Measurements from ENCODE around the gene PSMC3.

Gene PSMC3

DNA sequence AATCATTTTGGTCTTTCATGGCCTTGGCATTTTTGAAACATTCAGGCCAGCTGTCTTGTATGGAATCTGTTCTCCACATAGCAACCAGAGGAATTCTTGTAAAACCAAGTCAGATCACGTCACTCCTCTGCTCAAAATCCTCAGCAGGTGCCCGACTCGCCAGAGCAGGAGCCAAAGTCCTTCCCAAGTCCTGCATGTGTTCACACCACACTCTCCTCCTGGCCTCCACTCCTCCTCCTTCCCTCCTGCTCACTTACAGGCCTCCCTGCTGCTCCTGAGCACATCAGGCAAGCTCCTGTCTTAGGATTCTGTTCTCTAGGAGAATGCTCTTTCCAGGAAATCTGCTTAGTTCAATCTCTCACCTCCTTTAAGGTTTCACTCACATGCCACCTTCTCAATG is 6.9 kb upstream of the PSMC3 start:
- no peak overlapping the region for H3K4me3 ChIP-seq (ENCODE audit: low read depth, low read length)
- in situ Hi-C loops (cut with HindIII; ENCODE audit: low sequenced_read_pairs): no loop called here
- TF ChIP-seq, protein P1, sequence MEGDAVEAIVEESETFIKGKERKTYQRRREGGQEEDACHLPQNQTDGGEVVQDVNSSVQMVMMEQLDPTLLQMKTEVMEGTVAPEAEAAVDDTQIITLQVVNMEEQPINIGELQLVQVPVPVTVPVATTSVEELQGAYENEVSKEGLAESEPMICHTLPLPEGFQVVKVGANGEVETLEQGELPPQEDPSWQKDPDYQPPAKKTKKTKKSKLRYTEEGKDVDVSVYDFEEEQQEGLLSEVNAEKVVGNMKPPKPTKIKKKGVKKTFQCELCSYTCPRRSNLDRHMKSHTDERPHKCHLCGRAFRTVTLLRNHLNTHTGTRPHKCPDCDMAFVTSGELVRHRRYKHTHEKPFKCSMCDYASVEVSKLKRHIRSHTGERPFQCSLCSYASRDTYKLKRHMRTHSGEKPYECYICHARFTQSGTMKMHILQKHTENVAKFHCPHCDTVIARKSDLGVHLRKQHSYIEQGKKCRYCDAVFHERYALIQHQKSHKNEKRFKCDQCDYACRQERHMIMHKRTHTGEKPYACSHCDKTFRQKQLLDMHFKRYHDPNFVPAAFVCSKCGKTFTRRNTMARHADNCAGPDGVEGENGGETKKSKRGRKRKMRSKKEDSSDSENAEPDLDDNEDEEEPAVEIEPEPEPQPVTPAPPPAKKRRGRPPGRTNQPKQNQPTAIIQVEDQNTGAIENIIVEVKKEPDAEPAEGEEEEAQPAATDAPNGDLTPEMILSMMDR (IDR thresholded peaks at IDR 0.05; ENCODE audit: low read depth, low read length): no peak
- peak; percentile 33 for DNase-seq (ENCODE audit: low read depth, low spot score)

DNA sequence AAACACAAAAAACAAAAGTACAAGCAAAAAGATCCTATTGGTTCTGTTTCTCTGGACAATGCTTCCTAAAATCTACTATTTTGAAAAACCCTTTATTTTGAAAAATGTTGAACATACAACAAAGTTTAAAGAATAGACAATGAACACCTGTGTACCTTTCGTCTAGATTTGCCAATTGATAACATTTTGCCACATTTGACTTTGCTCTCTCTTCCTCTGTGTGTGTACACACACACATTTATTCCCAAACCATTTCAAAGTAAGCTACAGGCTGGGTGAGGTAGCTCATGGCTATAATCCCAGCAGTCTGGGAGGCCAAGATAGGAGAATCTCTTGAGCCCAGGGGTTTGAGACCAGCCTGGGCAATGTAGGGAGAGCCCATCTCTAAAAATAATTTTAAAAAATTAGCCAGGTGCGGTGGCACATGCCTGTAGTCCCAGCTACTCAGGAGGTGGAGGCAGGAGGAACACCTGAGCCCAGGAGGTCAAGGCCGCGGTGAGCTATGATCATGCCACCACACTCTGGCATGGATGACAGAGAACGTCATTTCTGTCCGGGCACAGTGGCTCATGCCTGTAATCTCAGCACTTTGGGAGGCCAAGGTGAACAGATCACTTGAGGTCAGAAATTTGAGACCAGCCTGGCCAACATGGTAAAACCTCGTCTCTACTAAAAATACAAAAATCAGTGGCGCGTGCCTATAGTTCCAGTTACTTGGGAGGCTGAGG is 5.3 kb upstream of the PSMC3 start:
- H3K4me3 ChIP-seq (ENCODE audit: low read depth, low read length): no peak overlapping the region
- in situ Hi-C loops (cut with HindIII; ENCODE audit: low sequenced_read_pairs): no loop called here
- TF ChIP-seq, protein P1 (IDR thresholded peaks at IDR 0.05; ENCODE audit: low read depth, low read length): no peak
- no peak for DNase-seq (ENCODE audit: low read depth, low spot score)

DNA sequence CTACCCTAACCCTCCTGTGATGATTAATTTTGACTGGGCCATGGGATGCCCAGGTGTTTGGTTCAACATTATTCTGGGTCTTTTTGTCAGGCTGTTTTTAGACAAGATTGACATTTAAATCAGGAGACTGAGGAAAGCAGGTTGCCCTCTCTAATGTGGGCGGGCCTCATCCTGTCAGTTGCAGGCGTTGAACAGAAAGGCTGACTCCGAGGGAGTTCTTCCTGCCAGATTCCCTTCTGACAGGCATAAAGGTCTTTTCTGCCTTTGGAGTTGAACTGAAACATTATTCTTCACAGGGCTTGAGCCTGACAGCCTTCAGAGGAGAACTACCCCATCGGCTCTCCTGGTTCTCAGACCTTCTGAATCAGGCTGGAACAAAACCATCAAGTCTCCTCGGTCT is 4.3 kb upstream of the PSMC3 start:
- no peak overlapping the region for H3K4me3 ChIP-seq (ENCODE audit: low read depth, low read length)
- DNase-seq (ENCODE audit: low read depth, low spot score): no peak
- TF ChIP-seq, protein P1 (IDR thresholded peaks at IDR 0.05; ENCODE audit: low read depth, low read length): no peak
- in situ Hi-C loops (cut with HindIII; ENCODE audit: low sequenced_read_pairs): no loop called here

DNA sequence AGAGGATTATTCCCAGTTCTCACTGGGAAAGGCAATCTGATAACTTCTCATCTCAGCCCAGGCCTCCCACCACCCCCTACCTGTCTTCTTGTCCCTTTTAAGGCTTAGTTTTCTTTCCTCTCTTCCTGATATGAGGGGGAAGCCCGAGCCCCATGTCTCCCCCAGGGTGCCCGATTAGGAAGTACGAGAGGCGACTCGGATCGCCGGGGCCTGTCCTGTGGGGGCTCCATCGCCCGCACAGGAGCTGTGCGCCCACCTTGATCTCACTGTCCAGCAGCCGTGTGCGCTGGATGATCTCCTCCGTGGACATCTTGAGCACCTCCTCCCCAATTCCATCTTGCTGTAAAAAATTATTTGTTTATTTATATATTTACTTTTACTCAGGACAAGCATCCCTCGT is 628 bp downstream of the PSMC3 start:
- TF ChIP-seq, protein P1 (IDR thresholded peaks at IDR 0.05; ENCODE audit: low read depth, low read length): no peak
- DNase-seq (ENCODE audit: low read depth, low spot score): no peak
- in situ Hi-C loops (cut with HindIII; ENCODE audit: low sequenced_read_pairs): no loop called here
- H3K4me3 ChIP-seq (ENCODE audit: low read depth, low read length): peak overlapping the region; percentile 100

DNA sequence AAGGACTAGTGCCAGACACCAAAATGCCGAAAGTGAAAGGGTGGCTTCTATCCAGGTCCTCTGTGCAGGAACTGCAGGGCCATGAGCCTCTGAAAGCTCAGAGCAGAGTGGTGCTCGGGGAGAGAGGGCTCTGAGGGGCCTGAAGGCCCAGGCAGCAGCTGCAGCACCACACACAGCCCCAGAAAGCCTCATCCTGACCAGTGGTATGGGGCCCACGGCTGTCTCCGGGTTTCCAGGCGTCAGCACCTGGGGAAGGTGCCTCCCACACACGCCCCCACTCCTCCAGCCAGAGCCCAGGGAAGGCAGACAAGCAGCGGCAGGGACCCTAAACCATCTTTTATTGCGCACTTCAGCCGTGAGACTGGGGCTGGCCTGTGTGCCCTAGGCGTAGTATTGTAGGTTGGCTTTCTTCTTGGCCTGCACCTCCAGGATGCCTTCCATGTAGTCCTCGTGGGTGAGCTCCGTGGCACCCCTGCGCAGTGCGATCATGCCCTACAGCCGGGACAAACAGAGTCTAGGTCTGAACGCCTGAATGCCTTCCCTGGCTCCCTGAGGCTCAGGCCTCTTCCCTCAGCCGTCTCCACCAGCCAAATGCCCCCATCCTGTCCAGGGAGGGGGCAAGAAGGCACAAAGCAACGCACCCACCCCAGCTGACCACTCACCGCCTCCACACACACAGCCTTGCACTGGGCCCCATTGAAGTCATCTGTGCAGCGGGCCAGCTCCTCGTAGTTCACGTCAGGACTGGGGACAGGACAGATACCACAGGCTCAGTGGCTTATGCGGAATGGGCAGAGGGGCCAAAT is 7.6 kb downstream of the PSMC3 start:
- TF ChIP-seq, protein P1 (IDR thresholded peaks at IDR 0.05; ENCODE audit: low read depth, low read length): no peak
- no peak overlapping the region for H3K4me3 ChIP-seq (ENCODE audit: low read depth, low read length)
- no peak for DNase-seq (ENCODE audit: low read depth, low spot score)
- in situ Hi-C loops (cut with HindIII; ENCODE audit: low sequenced_read_pairs): no loop called here

DNA sequence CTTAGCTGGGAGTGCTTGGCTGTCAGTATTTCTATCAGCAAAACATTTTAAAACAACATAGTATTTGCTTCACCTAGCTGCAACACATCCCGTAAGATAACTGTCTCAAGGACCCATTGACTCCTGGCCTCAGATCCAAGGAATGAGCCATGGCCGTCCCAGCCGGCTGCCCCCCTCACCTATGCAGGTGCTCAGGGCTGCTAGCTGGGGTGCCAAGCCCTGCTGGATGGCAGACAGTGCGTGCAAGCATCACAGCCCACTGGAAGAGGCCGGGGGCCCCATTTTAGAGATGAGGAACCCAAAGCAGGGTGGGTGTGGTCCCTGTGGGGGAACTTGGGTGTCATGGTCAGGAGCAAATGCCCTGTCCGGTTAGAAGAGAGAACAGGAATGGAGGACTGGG is 8.5 kb downstream of the PSMC3 start:
- H3K4me3 ChIP-seq (ENCODE audit: low read depth, low read length): no peak overlapping the region
- TF ChIP-seq, protein P1 (IDR thresholded peaks at IDR 0.05; ENCODE audit: low read depth, low read length): no peak
- DNase-seq (ENCODE audit: low read depth, low spot score): no peak
- in situ Hi-C loops (cut with HindIII; ENCODE audit: low sequenced_read_pairs): no loop called here

Measured in astrocyte of the spinal cord (primary cell).